Lung (tissue), 12 donors: ENCODE data around the gene OPHN1. TPM values are rescaled to one million over a fixed set of nuclear protein-coding genes. Genes with fewer than 3 reads are reported as not detected.

Experiments
- ATAC-seq: fragments of 200-7000 bp; cut with Tn5 transposase; one replicate; pipeline ENCODE4 v1.9.1; 2020; ENCODE audit warnings: moderate number of reproducible peaks; ENCODE audit not compliant: insufficient read depth, low FRiP score
- DNase-seq, 3 donors: peaks; one replicate each; pipeline ENCODE4 v3.0.0-alpha.2; 2013 to 2017
- H3K27ac ChIP-seq, 2 donors: one replicate each; pipeline ENCODE4 v1.5.1; 2013; ENCODE audit warnings: mild to moderate bottlenecking in 2 of 2, moderate library complexity in 2 of 2, control low read depth in 1 of 2, inconsistent platforms in 1 of 2, low read depth in 1 of 2, low read length in 1 of 2
- H3K27me3 ChIP-seq, 3 donors: one replicate each; pipeline ENCODE4 v1.5.1; 2013; ENCODE audit warnings: low read length in 2 of 3; ENCODE audit not compliant: control insufficient read depth in 3 of 3, insufficient read depth in 3 of 3
- H3K36me3 ChIP-seq, 4 donors: one replicate each; pipeline ENCODE4 v1.5.1; 2013; ENCODE audit warnings: low read length in 4 of 4, mild to moderate bottlenecking in 1 of 4, moderate library complexity in 1 of 4; ENCODE audit not compliant: control insufficient read depth in 4 of 4, insufficient read depth in 4 of 4
- H3K4me1 ChIP-seq, 5 donors: one replicate each; pipeline ENCODE4 v1.5.1; 2013; ENCODE audit warnings: low read length in 5 of 5, mild to moderate bottlenecking in 2 of 5, moderate library complexity in 1 of 5; ENCODE audit not compliant: control insufficient read depth in 5 of 5, insufficient read depth in 5 of 5
- H3K4me3 ChIP-seq: one replicate; pipeline ENCODE4 v1.5.1; 2013; ENCODE audit warnings: mild to moderate bottlenecking, control low read depth, moderate library complexity
- H3K9ac ChIP-seq, 2 donors: one replicate each; pipeline ENCODE4 v1.5.1; 2013; ENCODE audit warnings: low read length in 2 of 2, control low read depth in 1 of 2; ENCODE audit not compliant: insufficient read depth in 1 of 2
- H3K9me3 ChIP-seq, 4 donors: one replicate each; pipeline ENCODE4 v1.5.1; 2013; ENCODE audit warnings: low read length in 3 of 4, mild to moderate bottlenecking in 1 of 4, moderate library complexity in 1 of 4; ENCODE audit not compliant: control insufficient read depth in 4 of 4, insufficient read depth in 3 of 4
- CTCF ChIP-seq: IDR thresholded peaks from 2 replicates; pipeline ENCODE4 v1.5.1; 2012; ENCODE audit warnings: mild to moderate bottlenecking; ENCODE audit errors: control extremely low read depth, extremely low read depth
- WGBS, 2 donors: extraction: QIAGEN DNeasy Blood & Tissue Kit; methylation state at CpG; one replicate each; pipeline ENCODE4 v1.1.7; 2013; 5-methylcytosine and 5-hydroxymethylcytosine counted together
- polyA plus RNA-seq, 2 donors: library from polyadenylated mRNA; stranded (reverse); fragments of 200-250 nt; gene quantifications; one replicate each; pipeline ENCODE4 v1.2.1, GENCODE V29; 2013
- total RNA-seq, 2 donors: library from RNA; depleted of rRNA in 1 of 2; stranded (reverse); fragments of >200 nt in 1 of 2; gene quantifications; one replicate each; pipeline ENCODE4 v1.2.1, GENCODE V29; 2014 to 2021
- donor health status: control.
- donor health status: control.
- donor health status: Bipolar disorder and iron deficiency.
- donor health status: healthy.
- donor health status: DM: yes; HTN: yes; CAD: no.

The OPHN1 gene
- total and polyA plus RNA-seq, 4 donors = 1.1 to 22.0 (median 6.8) TPM

- H3K27ac ChIP-seq = no peak overlapping the region
- no peaks in the 10 kb centered on the region for H3K36me3 ChIP-seq
- H3K9ac ChIP-seq = no peak overlapping the region
- DNase-seq = no peak
- H3K4me3 ChIP-seq = no peak overlapping the region
- no peaks in the 10 kb centered on the region for H3K9me3 ChIP-seq
- TF ChIP-seq CTCF = no peak
- 100% methylated on average over 1 of the region's 1 CpG for WGBS, 2 donors
- ATAC-seq = no peak
- peaks cover 0 to 3% (median 0%) of the 10 kb centered on the region in 5 donors for H3K4me1 ChIP-seq
- no peaks in the 10 kb centered on the region for H3K27me3 ChIP-seq
Observed at GRCh38 chrX:68463880-68464279, 30.6 kb upstream of the OPHN1 start.

GRCh38 chrX:68462653-68463052 lies 29.4 kb upstream of the OPHN1 start:
- H3K9ac ChIP-seq = no peak overlapping the region
- no peak overlapping the region for H3K27ac ChIP-seq
- H3K4me1 ChIP-seq = peaks cover 0 to 3% (median 0%) of the 10 kb centered on the region in 5 donors
- H3K27me3 ChIP-seq = no peaks in the 10 kb centered on the region
- TF ChIP-seq CTCF = no peak
- no peak for ATAC-seq
- peak; percentile 47 to 72 (median 70) for DNase-seq
- H3K36me3 ChIP-seq = no peaks in the 10 kb centered on the region
- H3K9me3 ChIP-seq = no peaks in the 10 kb centered on the region
- no peak overlapping the region for H3K4me3 ChIP-seq
- 21 to 26% methylated on average over 8 of the region's 8 CpGs for WGBS, 2 donors

GRCh38 chrX:68462197-68462596 lies 28.9 kb upstream of the OPHN1 start:
- no peaks in the 10 kb centered on the region for H3K9me3 ChIP-seq
- no peaks in the 10 kb centered on the region for H3K36me3 ChIP-seq
- WGBS, 2 donors = 69 to 78% methylated on average over 8 of the region's 8 CpGs
- DNase-seq (no peak), ATAC-seq (no peak)
- H3K4me1 ChIP-seq = peaks cover 0 to 3% (median 0%) of the 10 kb centered on the region in 5 donors
- H3K9ac ChIP-seq = no peak overlapping the region
- H3K4me3 ChIP-seq = no peak overlapping the region
- TF ChIP-seq CTCF = no peak
- H3K27ac ChIP-seq = no peak overlapping the region
- no peaks in the 10 kb centered on the region for H3K27me3 ChIP-seq

GRCh38 chrX:68461576-68461975 lies 28.3 kb upstream of the OPHN1 start:
- H3K4me1 ChIP-seq = peaks cover 0 to 3% (median 0%) of the 10 kb centered on the region in 5 donors
- no peaks in the 10 kb centered on the region for H3K27me3 ChIP-seq
- no peaks in the 10 kb centered on the region for H3K9me3 ChIP-seq
- H3K36me3 ChIP-seq = no peaks in the 10 kb centered on the region
- ATAC-seq = no peak
- no peak for DNase-seq
- H3K4me3 ChIP-seq = no peak overlapping the region
- no peak overlapping the region for H3K9ac ChIP-seq
- H3K27ac ChIP-seq = no peak overlapping the region
- TF ChIP-seq CTCF = no peak
